Sigmoid colon (tissue), 7 donors: ENCODE measurements around the gene MGST3. TPM values are rescaled to one million over a fixed set of nuclear protein-coding genes. Genes with fewer than 3 reads are reported as not detected.
"Not testable (repeated sequence)": the region's sequence is repeated elsewhere in the genome, so short reads cannot be mapped to it uniquely, and the experiment has no call there.

Experiments
- DNase-seq: peaks from one replicate; pipeline ENCODE4 v3.0.0-alpha.2; 2019
- H3K27ac ChIP-seq, 4 donors: fragments of 200-600 bp; sonication (generic); one replicate each; pipeline ENCODE4 v1.5.1; 2016 to 2019; ENCODE audit warnings: mild to moderate bottlenecking in 1 of 4
- H3K27me3 ChIP-seq, 3 donors: fragments of 200-600 bp; sonication (generic); one replicate each; pipeline ENCODE4 v1.5.1; 2019; ENCODE audit warnings: mild to moderate bottlenecking in 1 of 3
- H3K36me3 ChIP-seq, 4 donors: fragments of 200-600 bp; sonication (generic); one replicate each; pipeline ENCODE4 v1.5.1; 2016 to 2019
- H3K4me1 ChIP-seq, 4 donors: fragments of 200-600 bp; sonication (generic); one replicate each; pipeline ENCODE4 v1.5.1; 2017 to 2019
- H3K4me3 ChIP-seq, 4 donors: fragments of 200-600 bp; sonication (generic); one replicate each; pipeline ENCODE4 v1.5.1; 2017 to 2019; ENCODE audit warnings: mild to moderate bottlenecking in 2 of 4, moderate library complexity in 1 of 4
- H3K9me3 ChIP-seq, 4 donors: fragments of 200-600 bp in 3 of 4; sonication (generic) in 3 of 4; one replicate each; pipeline versions ENCODE4 v1.5.1 to v1.6.1; 2013 to 2019
- EP300 ChIP-seq, 4 donors: sonication (generic); formaldehyde crosslinking; IDR thresholded peaks; one replicate each; pipeline ENCODE4 v1.6.1; 2017; ENCODE audit warnings: antibody characterized with exemption in 4 of 4
- POLR2A ChIP-seq, 2 donors: fragments of 450-650 bp; IDR thresholded peaks; one replicate each; pipeline ENCODE4 v1.6.1; 2016; ENCODE audit warnings: antibody characterized with exemption in 2 of 2, mild to moderate bottlenecking in 2 of 2, moderate library complexity in 2 of 2
- POLR2AphosphoS5 ChIP-seq, 4 donors: sonication (generic); formaldehyde crosslinking; IDR thresholded peaks; one replicate each; pipeline ENCODE4 v1.6.1; 2017; ENCODE audit warnings: antibody characterized with exemption in 4 of 4
- WGBS, 2 donors: extraction: QIAGEN DNeasy Blood & Tissue Kit; methylation state at CpG; one replicate each; pipeline ENCODE4 v1.1.7; 2013; 5-methylcytosine and 5-hydroxymethylcytosine counted together
- intact Hi-C: fragments of 100-400 bp; cut with DNase I; formaldehyde crosslinking; loops from one replicate; pipeline ENCODE4 v1.15.1; 2023
- polyA plus RNA-seq, 3 donors: library from polyadenylated mRNA; stranded (reverse); fragments of 200-250 nt; gene quantifications; one replicate each; pipeline ENCODE4 v1.2.3, GENCODE V29; 2013
- total RNA-seq, 4 donors: library from RNA; depleted of rRNA; stranded (reverse); fragments of >200 nt; gene quantifications; one replicate each; pipeline ENCODE4 v1.1.0, GENCODE V29; 2016
- TF ChIP-seq, protein P1 (sequence below), 4 experiments: fragments of 450-650 bp in 3 of 4; fragments of 200-600 bp in 1 of 4; IDR thresholded peaks; one replicate each; pipeline ENCODE4 v1.5.1; 2016 to 2019; ENCODE audit warnings: antibody characterized with exemption in 4 of 4, mild to moderate bottlenecking in 3 of 4, moderate library complexity in 2 of 4
- donor health status: healthy with polysubstance abuse.
- donor health status: Bipolar disorder and iron deficiency.
- donor health status: healthy.

MGST3 gene
- total and polyA plus RNA-seq, 7 donors: 131 to 359 (median 191) TPM

DNA sequence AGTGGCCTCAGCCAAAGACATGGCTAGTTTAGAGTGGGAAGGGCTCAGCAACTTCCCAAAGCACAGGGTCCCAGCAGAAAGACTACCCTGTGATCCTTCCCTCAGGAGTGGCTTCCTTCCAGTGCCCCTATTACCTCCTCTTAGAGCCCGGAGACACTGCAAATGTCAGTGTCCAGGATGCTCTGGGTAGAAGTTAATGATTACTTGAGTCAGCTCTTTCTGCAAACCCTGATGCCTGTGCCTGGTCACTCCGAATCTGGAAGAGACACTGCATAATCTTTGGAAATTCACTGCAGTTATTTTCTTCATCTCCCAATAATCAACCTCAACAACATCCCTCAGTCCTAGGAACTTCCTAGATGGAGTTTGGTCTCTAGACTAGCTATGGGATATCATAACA, 27.2 kb upstream of the MGST3 start:
- Histone ChIP-seq H3K36me3 (no peaks in the 10 kb centered on the region), H3K27me3 (no peaks in the 10 kb centered on the region), H3K4me1 (peaks cover 0 to 2% (median under 1%) of the 10 kb centered on the region in 4 donors), H3K4me3 (no peak overlapping the region), H3K27ac (no peak overlapping the region), H3K9me3 (no peaks in the 10 kb centered on the region)
- intact Hi-C loops: loop anchor here (2.0 to 5.0 kb wide), 2 partner anchors 93 to 223 kb away; partner anchors contain the start of genes ALDH9A1 and UCK2
- WGBS, 2 donors: 76 to 81% methylated on average over 2 of the region's 2 CpGs
- DNase-seq: no peak
- TF ChIP-seq, protein P1, sequence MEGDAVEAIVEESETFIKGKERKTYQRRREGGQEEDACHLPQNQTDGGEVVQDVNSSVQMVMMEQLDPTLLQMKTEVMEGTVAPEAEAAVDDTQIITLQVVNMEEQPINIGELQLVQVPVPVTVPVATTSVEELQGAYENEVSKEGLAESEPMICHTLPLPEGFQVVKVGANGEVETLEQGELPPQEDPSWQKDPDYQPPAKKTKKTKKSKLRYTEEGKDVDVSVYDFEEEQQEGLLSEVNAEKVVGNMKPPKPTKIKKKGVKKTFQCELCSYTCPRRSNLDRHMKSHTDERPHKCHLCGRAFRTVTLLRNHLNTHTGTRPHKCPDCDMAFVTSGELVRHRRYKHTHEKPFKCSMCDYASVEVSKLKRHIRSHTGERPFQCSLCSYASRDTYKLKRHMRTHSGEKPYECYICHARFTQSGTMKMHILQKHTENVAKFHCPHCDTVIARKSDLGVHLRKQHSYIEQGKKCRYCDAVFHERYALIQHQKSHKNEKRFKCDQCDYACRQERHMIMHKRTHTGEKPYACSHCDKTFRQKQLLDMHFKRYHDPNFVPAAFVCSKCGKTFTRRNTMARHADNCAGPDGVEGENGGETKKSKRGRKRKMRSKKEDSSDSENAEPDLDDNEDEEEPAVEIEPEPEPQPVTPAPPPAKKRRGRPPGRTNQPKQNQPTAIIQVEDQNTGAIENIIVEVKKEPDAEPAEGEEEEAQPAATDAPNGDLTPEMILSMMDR (IDR thresholded peaks at IDR 0.05): no peak
- no peak for TF ChIP-seq EP300 (IDR thresholded peaks at IDR 0.05)
- no peak for TF ChIP-seq POLR2A (IDR thresholded peaks at IDR 0.05)
- no peak for TF ChIP-seq POLR2AphosphoS5 (IDR thresholded peaks at IDR 0.05)

DNA sequence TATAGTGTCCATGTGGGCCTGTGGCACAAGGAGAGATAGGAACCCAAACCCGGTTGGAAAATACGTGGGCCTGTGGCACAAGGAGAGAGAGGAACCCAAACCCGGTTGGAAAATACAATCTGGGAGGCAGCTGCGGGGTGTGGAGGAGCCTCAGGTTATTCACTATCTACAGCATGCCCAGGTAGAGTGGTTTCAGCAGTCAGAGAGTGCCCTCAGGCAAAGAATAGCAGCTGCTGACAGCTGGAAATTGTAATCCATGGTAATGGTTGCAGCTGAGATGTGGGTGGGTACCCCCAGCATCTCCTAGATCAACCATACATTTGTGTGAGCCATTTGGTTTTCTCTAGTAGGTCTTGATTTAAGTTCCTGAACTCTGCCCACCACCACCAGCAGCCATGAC, 25.8 kb upstream of the MGST3 start:
- Histone ChIP-seq H3K4me1 (no peaks in the 10 kb centered on the region), H3K27me3 (peaks cover 0 to 8% (median 0%) of the 10 kb centered on the region in 3 donors), H3K36me3 (no peaks in the 10 kb centered on the region), H3K9me3 (no peaks in the 10 kb centered on the region), H3K27ac (no peak overlapping the region), H3K4me3 (no peak overlapping the region)
- intact Hi-C loops: no loop called here
- WGBS, 2 donors: 82 to 95% methylated on average over 4 of the region's 4 CpGs
- no peak for DNase-seq
- TF ChIP-seq, protein P1 (IDR thresholded peaks at IDR 0.05): no peak
- TF ChIP-seq POLR2AphosphoS5 (IDR thresholded peaks at IDR 0.05) (no peak), EP300 (IDR thresholded peaks at IDR 0.05) (no peak), POLR2A (IDR thresholded peaks at IDR 0.05) (no peak)

DNA sequence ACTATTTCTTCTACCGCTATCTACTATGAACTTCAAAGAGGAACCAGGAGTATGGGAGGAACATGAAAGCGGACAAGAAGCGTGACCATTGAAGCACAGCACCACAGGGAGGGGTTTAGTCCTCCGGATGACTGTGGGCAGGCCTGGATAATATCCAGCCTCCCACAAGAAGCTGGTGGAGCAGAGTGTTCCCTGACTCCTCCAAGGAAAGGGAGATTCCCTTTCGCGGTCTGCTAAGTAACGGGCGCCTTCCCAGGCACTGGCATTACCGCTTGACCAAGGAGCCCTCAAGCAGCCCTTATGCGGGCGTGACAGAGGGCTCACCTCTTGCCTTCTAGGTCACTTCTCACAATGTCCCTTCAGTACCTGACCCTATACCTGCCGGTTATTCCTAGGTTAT, 24.4 kb upstream of the MGST3 start:
- H3K4me3 ChIP-seq, H3K9me3 ChIP-seq, DNase-seq, H3K4me1 ChIP-seq, H3K27me3 ChIP-seq, H3K36me3 ChIP-seq, intact Hi-C loops, H3K27ac ChIP-seq: not testable (repeated sequence)
- WGBS, 2 donors: 92 to 95% methylated on average over 12 of the region's 12 CpGs

DNA sequence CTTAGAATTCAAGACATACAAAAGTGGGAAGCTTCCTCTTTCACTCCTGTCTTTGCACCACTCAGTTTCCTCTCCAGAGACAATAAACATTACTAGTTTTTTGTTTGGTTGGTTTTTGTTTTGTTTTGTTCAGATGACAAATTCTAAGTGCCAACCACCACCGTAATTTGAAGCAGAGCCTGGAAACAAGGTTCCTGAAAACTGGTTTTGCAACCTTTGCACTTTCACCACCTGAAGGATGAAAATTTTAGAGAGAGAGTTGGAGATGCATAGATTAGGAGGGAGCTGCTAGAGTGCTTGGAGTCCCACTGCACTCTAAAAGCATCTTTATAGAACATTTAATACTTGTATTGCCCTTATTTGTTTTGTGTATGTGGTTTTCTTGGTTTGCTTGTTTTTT, 20.2 kb upstream of the MGST3 start:
- no peak for DNase-seq

DNA sequence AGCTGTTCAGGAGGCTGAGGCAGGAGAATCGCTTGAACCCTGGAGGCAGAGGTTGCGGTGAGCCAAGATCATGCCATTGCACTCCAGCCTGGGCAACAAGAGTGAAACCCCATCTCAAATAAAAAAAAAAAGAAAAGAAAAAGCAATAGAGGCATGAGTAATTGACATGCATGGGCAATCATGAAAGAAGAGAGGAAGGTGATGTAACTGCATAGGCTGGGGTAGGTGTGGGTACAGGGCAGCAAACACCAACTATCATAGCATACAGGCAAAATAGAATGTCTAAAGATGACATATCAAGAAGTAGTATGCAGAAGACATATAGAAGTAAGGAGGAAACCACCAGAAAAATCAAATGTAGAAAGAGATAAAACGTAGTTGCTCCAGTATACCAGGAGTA, 19.0 kb upstream of the MGST3 start:
- no peak for DNase-seq
- intact Hi-C loops: no loop called here

More for the DNA sequence above, 20.2 kb upstream of the MGST3 start:
- no peak for TF ChIP-seq EP300 (IDR thresholded peaks at IDR 0.05)
- TF ChIP-seq POLR2A (IDR thresholded peaks at IDR 0.05): no peak
- TF ChIP-seq, protein P1 (IDR thresholded peaks at IDR 0.05): no peak
- no peak for TF ChIP-seq POLR2AphosphoS5 (IDR thresholded peaks at IDR 0.05)
- intact Hi-C loops: no loop called here
- H3K4me1 ChIP-seq: no peaks in the 10 kb centered on the region
- H3K27ac ChIP-seq: no peak overlapping the region
- 13 to 26% methylated on average over 1 of the region's 1 CpG for WGBS, 2 donors
- no peaks in the 10 kb centered on the region for H3K9me3 ChIP-seq
- H3K27me3 ChIP-seq: peaks cover 0 to 8% (median 0%) of the 10 kb centered on the region in 3 donors
- H3K4me3 ChIP-seq: no peak overlapping the region
- H3K36me3 ChIP-seq: no peaks in the 10 kb centered on the region

More for the DNA sequence above, 19.0 kb upstream of the MGST3 start:
- Histone ChIP-seq H3K4me1 (no peaks in the 10 kb centered on the region), H3K27me3 (peaks cover 0 to 8% (median 0%) of the 10 kb centered on the region in 3 donors), H3K9me3 (no peaks in the 10 kb centered on the region), H3K27ac (no peak overlapping the region), H3K36me3 (no peaks in the 10 kb centered on the region), H3K4me3 (no peak overlapping the region)
- TF ChIP-seq, protein P1 (IDR thresholded peaks at IDR 0.05): no peak
- TF ChIP-seq POLR2A (IDR thresholded peaks at IDR 0.05) (no peak), EP300 (IDR thresholded peaks at IDR 0.05) (no peak), POLR2AphosphoS5 (IDR thresholded peaks at IDR 0.05) (no peak)
- 93 to 95% methylated on average over 3 of the region's 3 CpGs for WGBS, 2 donors
